Nephron progenitor cell (in vitro differentiated cells): ENCODE results near the gene CTNNBIP1.

ENCODE experiments used
- DNase-seq: peaks from one replicate; pipeline ENCODE4 v3.0.0; 2021
- H3K27ac Mint-ChIP-seq: 2 replicates; pipeline ENCODE4 v1.8.0; 2021; ENCODE audit warnings: mild to moderate bottlenecking, moderate library complexity, mixed read lengths
- H3K27me3 Mint-ChIP-seq: 2 replicates; pipeline ENCODE4 v1.8.0; 2021; ENCODE audit warnings: mild to moderate bottlenecking, low read depth, mixed read lengths; ENCODE audit not compliant: poor library complexity
- H3K36me3 Mint-ChIP-seq: 2 replicates; pipeline ENCODE4 v1.8.0; 2021; ENCODE audit warnings: low read depth, mixed read lengths
- H3K4me1 Mint-ChIP-seq: 2 replicates; pipeline ENCODE4 v1.8.0; 2021; ENCODE audit warnings: mixed read lengths
- H3K4me3 Mint-ChIP-seq: 2 replicates; pipeline ENCODE4 v1.8.0; 2021; ENCODE audit warnings: mild to moderate bottlenecking, moderate library complexity, mixed read lengths
- H3K9me3 Mint-ChIP-seq: 2 replicates; pipeline ENCODE4 v1.8.0; 2021; ENCODE audit warnings: mild to moderate bottlenecking, moderate library complexity, mixed read lengths
- TF ChIP-seq, protein P1 (sequence below): fragments of 200-600 bp; sonication (generic); IDR thresholded peaks from 2 replicates; pipeline ENCODE4 v1.5.0; 2021; ENCODE audit warnings: antibody characterized with exemption

CTNNBIP1 gene

DNA sequence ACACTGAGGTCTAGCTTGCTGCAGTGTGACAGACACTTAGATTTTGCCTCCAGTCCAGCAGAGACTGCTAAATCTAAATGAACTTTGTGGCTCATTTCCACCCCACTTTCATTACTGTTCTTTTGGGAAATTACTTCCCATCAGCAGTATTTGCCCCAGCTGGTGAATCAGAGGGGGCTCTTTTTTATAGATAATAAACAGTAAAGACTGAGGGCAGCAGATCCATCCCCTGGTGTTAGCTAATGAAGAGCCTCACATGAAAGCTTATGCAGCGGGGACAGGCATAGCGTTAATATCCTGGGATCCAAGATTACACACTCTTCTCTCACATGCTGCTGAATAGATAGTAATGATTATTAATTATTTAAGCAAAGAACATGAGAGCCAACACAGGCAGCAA, 6.4 kb upstream of the CTNNBIP1 start:
- Mint-ChIP-seq H3K4me3 (no peak overlapping the region), H3K36me3 (no peaks in the 10 kb centered on the region), H3K27me3 (peaks cover 5% of the 10 kb centered on the region), H3K9me3 (no peaks in the 10 kb centered on the region), H3K4me1 (peaks cover 27% of the 10 kb centered on the region), H3K27ac (no peak overlapping the region)
- TF ChIP-seq, protein P1, sequence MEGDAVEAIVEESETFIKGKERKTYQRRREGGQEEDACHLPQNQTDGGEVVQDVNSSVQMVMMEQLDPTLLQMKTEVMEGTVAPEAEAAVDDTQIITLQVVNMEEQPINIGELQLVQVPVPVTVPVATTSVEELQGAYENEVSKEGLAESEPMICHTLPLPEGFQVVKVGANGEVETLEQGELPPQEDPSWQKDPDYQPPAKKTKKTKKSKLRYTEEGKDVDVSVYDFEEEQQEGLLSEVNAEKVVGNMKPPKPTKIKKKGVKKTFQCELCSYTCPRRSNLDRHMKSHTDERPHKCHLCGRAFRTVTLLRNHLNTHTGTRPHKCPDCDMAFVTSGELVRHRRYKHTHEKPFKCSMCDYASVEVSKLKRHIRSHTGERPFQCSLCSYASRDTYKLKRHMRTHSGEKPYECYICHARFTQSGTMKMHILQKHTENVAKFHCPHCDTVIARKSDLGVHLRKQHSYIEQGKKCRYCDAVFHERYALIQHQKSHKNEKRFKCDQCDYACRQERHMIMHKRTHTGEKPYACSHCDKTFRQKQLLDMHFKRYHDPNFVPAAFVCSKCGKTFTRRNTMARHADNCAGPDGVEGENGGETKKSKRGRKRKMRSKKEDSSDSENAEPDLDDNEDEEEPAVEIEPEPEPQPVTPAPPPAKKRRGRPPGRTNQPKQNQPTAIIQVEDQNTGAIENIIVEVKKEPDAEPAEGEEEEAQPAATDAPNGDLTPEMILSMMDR, result no peak
- no peak for DNase-seq

DNA sequence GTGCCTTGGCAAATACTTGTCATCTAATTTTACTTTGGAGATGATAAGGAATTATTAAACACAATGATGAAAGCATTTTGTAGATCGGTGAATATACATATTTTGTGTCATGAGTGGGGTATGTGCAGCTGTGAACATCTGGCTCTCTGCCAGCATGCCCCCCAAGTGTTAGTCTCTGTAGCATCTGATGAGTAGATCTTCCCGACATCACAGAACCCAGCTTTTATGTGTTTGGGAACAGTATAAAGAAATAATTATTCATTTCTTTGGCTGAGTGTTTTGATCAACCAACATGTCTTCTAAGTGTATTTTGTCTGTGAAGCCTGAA, 4.5 kb upstream of the CTNNBIP1 start:
- Mint-ChIP-seq H3K4me3 (no peak overlapping the region), H3K36me3 (no peaks in the 10 kb centered on the region), H3K9me3 (no peaks in the 10 kb centered on the region), H3K27me3 (peaks cover 5% of the 10 kb centered on the region), H3K27ac (no peak overlapping the region), H3K4me1 (peaks cover 32% of the 10 kb centered on the region)
- TF ChIP-seq, protein P1, result no peak
- DNase-seq, result no peak

DNA sequence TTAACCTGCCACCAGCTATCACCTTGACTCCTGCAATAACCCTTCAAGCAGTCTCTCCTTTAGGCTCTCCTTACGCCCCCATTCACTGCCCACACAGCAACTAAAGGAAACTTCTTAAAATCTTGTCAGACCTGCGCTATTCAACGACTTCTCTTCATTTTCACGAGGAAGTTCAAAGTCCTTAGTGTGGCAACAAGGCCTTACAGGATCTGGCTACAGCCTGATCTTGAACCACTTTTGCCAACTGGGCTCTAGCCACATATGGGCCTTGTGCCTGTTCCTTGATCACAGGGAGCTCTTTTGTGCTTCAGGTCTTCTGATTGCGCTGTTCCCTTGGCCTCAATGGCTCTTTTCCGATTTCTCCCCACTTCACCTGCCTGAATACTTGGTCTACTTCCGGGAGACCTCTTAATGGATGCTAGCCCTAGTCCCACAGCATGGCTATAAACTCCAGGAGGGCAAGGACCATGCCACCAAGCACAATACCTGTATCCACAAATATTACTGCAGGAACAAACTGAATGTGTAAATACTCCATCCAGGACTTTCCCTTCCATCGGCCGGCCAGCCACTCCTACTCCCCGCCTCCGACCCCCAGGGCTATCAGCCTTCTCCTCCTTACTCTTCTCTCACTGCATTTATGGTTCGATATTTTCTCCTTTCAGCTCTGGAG, 2.3 kb upstream of the CTNNBIP1 start:
- H3K36me3 Mint-ChIP-seq, result peaks cover 10% of the 10 kb centered on the region

DNA sequence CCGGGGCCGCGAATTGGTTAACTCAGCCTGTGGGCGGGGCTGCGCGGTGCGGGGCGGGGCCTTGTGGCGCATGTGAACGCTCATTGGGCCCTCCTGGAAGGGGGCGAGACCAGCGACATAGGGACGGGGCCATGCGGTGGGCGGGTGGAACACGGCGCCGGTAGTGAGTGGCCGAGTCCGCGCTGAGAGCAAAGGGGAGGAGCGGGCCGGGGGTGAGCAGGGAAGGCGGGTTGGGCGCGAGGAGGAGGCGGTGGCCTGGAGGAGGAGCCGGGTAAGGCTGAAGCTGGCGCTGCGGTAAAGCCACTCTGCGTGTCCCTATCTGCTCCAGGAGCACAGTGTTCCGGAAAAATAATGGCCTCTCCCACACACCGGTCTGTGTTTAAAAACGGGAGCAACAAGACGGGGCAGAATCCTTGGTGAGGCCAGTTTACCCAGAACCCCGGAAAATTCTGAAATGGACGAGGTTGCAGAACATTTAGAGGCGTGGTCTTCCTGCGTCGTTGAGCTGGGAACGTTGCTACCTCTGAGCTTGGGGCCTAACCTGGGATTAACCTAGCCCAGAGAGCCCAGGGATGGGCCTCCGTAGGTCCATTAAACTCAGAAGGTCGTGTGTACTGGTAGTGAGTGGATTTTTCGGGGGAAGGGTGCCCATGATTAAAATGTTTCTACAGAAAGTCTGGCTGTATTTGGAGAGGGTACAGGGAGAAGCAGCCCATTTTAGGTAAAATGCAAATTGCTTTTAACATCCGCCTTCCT, 532 bp upstream of the CTNNBIP1 start:
- H3K27ac Mint-ChIP-seq, result peak overlapping the region; percentile 99
- H3K27me3 Mint-ChIP-seq, result peaks cover 9% of the 10 kb centered on the region
- peak; percentile 100 for DNase-seq
- TF ChIP-seq, protein P1, result no peak
- H3K4me1 Mint-ChIP-seq, result peaks cover 57% of the 10 kb centered on the region
- peaks cover 16% of the 10 kb centered on the region for H3K36me3 Mint-ChIP-seq
- no peaks in the 10 kb centered on the region for H3K9me3 Mint-ChIP-seq
- peak overlapping the region; percentile 96 for H3K4me3 Mint-ChIP-seq

More for the DNA sequence above, 2.3 kb upstream of the CTNNBIP1 start:
- TF ChIP-seq, protein P1, result no peak
- peaks cover 47% of the 10 kb centered on the region for H3K4me1 Mint-ChIP-seq
- H3K27me3 Mint-ChIP-seq, result peaks cover 9% of the 10 kb centered on the region
- no peaks in the 10 kb centered on the region for H3K9me3 Mint-ChIP-seq
- peak overlapping the region; percentile 0 for H3K27ac Mint-ChIP-seq
- DNase-seq, result no peak
- H3K4me3 Mint-ChIP-seq, result peak overlapping the region; percentile 66

DNA sequence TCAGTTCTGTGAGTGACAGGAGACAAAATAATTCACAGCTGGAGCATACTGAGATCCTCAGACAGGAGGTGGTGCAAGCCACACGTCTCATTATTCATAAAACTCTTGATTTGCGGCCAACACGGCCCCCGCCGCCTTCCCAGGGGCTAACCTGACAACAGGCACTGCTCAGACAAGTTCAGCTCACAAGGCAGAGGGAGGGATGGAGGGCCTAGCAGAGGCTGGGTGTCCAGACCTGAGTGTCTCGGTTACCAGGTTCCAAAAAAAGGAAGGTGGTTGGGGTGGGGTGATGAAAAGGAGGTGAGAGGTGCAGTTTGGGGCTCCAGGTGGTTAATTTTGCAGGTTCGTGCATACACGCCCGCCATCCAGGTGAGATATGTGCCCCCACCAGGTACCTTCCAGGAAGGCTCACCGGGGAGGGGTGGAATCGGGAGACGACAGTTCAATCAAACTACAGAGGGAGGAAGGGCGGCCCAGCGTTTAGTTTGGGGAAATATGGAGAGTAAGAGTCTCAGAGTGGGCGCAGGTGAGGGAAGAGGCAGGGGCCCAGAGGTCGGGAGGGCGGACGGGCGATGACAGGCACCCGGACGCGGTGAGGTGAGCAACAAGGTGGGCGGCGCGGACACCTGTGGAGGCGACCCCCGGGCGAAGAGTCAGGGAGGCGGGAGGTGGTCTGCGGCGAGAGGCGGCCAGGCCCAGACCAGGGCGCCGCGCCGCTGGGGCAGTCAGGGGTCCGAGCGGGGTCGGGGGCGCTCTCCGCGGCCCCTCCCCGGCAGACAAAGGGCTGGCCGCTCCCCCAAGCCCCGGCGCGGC, 629 bp downstream of the CTNNBIP1 start:
- Mint-ChIP-seq H3K4me3 (peak overlapping the region; percentile 98), H3K27me3 (peaks cover 9% of the 10 kb centered on the region), H3K4me1 (peaks cover 67% of the 10 kb centered on the region), H3K36me3 (peaks cover 16% of the 10 kb centered on the region), H3K9me3 (no peaks in the 10 kb centered on the region), H3K27ac (peak overlapping the region; percentile 33)
- TF ChIP-seq, protein P1, result no peak
- DNase-seq, result peak; percentile 32
